ENCODE data around the gene SLC25A22.

SLC25A22 gene

DNA sequence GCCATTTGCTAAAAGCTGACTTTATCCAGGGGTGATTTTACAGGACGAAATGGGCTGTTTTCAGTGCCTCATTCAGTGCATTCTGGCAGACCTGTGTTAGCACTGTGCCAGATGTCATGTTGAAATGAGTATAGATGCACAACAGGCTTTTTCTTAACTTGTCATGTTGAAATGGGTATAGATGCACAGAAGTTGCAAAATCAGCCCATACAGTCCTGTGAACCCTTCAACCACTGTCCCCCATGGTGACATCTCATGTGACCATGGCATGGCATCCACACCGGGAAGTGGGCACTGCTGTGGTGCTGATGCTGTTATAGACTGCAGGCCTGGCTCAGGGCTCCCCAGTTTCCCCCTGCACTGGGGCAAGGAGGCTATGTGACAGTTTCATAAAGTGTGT is 48.4 kb downstream of the SLC25A22 start:
- ATAC-seq = no peak
- H3K27ac Mint-ChIP-seq = no peak overlapping the region
- no peaks in the 10 kb centered on the region for H3K9me3 Mint-ChIP-seq
- H3K27me3 Mint-ChIP-seq = no peaks in the 10 kb centered on the region
- peak overlapping the region; percentile 46 for H3K4me3 Mint-ChIP-seq
- peaks cover 25% of the 10 kb centered on the region for H3K4me1 Mint-ChIP-seq
- no peaks in the 10 kb centered on the region for H3K36me3 Mint-ChIP-seq

DNA sequence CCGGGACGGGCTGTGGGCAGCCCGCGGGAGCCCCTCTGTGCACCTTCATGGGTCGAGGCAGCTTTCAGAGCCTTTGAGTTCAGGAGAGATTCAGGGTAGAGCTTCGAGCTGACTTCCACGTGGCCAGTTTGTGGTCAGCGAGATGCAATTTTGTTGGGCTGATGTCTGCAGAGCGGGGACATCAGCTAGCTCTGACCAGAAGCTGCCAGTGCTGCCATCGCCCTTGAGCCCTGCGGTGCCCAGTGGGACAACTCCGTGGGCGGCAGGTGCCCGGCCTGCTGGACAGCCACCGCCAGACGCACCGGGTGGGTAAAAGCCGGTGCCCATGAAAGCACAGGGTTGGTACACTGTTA is 50.1 kb downstream of the SLC25A22 start:
- H3K4me1 Mint-ChIP-seq = peaks cover 25% of the 10 kb centered on the region
- H3K9me3 Mint-ChIP-seq = no peaks in the 10 kb centered on the region
- no peaks in the 10 kb centered on the region for H3K36me3 Mint-ChIP-seq
- H3K4me3 Mint-ChIP-seq = peak overlapping the region; percentile 92
- ATAC-seq = peak; percentile 29
- H3K27me3 Mint-ChIP-seq = no peaks in the 10 kb centered on the region
- H3K27ac Mint-ChIP-seq = peak overlapping the region; percentile 86

DNA sequence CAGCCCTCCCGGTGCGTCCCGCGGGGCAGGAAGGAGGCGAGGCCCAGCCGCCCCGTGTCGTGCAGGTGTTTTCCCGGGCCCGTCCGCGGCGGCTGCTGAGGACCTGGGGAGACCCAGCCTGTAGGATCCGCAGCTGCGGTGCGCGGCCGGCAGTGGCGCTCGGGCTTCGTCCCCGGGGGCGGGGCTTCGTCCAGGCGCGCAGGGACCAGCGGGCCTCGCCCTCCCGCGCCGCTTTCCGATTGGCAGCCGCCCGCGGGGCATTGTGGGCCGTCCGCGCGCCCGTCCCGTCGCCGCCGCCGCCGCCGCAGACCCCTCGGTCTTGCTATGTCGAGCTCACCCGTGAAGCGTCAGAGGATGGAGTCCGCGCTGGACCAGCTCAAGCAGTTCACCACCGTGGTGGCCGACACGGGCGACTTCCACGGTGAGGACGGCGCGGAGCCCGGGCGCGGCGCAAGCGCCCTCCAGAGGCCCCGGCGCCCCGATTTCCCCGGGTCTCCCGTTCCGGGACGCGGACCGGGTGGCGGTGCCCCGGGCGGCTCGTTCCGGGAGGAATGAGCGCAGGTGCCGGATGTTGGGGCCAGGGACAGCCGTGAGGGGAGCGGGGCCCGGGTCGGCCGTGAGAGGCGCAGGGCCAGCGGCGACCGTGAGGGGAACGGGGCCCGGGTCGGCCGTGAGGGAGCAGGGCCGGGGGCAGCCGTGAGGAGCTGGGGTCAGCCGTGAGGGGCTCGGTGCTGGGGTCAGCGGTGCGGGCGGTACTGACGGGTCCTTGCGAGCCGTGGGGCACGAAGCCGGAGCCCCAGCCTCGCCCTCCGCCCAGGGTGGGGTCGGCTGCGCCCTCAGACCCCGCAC is 50.7 kb downstream of the SLC25A22 start, which contains the start of gene TALDO1:
Gene TALDO1 (plus strand): TSS at position 307 of the 849 bp plus-strand sequence. CDS start 18 bp downstream, at position 325.
- Mint-ChIP-seq H3K4me1 (peaks cover 25% of the 10 kb centered on the region), H3K36me3 (no peaks in the 10 kb centered on the region), H3K4me3 (peak within 1 kb of the TSS; percentile 92), H3K27ac (peak within 1 kb of the TSS; percentile 86), H3K27me3 (no peaks in the 10 kb centered on the region), H3K9me3 (no peaks in the 10 kb centered on the region)
- ATAC-seq = peak; percentile 96

DNA sequence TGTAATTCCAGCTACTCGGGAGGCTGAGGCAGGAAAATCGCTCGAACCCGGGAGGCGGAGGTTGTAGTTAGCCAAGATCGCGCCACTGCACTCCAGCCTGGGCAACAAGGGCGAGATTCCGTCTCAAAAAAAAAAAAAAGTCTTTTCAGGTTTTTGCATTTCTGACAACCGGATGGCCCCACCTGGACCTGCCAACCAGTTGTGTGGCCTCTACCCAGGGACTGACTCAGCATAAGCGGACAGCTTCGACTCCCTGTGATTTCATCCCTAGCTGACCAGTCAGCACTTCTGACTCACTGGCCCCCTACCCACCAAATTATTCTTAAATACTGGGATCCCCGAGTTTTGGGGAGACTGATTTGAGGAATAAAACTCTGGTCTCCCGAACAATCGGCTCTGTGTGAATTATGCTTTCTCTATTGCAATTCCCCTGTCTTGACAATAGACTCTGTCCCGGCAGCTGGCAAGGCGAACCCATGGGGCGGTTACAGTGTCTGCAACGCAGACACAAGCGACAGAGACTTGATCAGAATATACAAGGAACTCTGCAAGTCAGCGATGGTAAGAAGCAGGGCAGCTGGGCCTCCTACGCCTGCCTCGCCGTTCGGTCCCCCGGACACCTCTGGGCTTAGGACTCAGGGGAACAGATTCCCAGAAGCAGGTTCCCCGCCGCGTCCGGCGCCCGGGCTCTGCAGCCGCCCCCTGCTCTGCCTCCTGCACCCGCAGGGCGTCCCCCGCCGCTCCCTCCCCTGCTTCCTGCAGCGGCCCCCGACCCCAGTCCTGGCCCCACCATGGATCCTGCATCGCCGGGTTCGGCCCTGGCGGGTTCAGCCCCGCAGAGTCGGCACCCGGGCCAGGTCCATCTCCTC is 51.6 kb downstream of the SLC25A22 start:
- Mint-ChIP-seq H3K9me3 (no peaks in the 10 kb centered on the region), H3K4me1 (peaks cover 25% of the 10 kb centered on the region), H3K36me3 (no peaks in the 10 kb centered on the region), H3K27ac (peak overlapping the region; percentile 86), H3K27me3 (no peaks in the 10 kb centered on the region), H3K4me3 (peak overlapping the region; percentile 92)
- peak; percentile 46 for ATAC-seq

DNA sequence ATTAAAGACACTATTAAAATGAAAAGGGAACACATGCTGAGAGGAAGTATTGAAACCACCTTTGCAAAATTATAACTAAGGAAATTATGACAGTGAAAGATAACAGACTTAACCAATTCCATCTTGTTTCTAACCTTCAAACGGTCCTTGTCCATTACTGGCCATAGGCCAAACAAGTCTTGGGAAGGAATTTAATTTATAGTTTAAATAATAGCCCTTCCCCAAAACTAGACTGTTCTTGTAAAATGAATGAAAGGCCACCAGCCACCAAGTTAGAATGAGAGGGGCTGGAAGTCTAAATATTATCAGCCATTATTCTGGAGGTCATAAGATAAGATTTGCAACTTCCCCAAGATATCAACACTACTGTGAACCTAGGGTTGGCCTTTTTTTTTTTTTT is 52.7 kb downstream of the SLC25A22 start:
- Mint-ChIP-seq H3K4me1 (peaks cover 25% of the 10 kb centered on the region), H3K27me3 (no peaks in the 10 kb centered on the region), H3K27ac (no peak overlapping the region), H3K9me3 (no peaks in the 10 kb centered on the region), H3K4me3 (no peak overlapping the region), H3K36me3 (no peaks in the 10 kb centered on the region)
- ATAC-seq = no peak

DNA sequence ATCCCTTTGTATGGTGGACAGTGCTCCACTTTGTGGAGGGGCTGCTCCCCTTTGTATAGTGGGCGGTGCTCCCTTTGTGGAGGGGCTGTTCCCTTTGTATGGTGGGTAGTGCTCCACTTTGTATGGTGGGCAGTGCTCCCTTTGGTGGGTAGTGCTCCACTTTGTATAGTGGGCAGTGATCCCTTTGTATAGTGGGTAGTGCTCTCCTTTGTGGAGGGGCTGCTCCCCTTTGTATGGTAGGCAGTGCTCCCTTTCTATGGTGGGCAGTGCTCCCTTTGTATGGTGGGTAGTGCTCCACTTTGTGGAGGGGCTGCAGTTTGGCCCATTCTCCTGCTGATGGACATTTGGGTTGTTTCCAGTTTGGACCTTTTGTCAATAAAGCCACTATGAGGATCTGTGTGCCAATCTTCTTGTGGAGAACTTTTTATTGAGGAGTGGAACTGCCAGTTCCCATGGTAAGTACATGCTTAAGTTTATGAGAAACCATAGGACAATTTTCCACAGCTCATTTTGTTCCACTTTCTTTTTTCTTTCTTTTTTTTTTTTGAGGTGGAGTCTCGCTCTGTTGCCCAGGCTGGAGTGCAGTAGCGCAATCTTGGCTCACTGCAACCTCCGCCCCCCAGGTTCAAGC is 55.4 kb downstream of the SLC25A22 start:
- peaks cover 12% of the 10 kb centered on the region for H3K27me3 Mint-ChIP-seq
- H3K27ac Mint-ChIP-seq = no peak overlapping the region
- H3K36me3 Mint-ChIP-seq = no peaks in the 10 kb centered on the region

DNA sequence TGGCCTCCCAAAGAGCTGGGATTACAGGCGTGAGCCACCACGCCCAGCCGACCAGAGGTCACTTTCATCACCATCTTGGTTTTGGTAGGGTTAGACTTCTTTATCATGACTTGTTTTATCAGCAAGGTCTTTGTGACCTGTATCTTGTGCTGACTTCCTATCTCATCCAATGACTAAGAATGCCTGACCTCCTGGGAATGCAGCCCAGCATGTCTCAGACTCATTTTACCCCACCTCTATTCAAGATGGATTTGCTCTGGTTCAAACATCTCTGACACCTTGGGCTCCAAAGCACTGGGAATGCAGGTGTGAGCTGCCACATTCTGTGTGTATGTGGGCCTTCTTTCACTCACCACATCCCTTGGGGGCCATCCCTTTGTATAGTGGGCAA is 55.9 kb downstream of the SLC25A22 start:
- Mint-ChIP-seq H3K4me1 (peaks cover 17% of the 10 kb centered on the region), H3K36me3 (no peaks in the 10 kb centered on the region), H3K27me3 (peaks cover 17% of the 10 kb centered on the region), H3K9me3 (no peaks in the 10 kb centered on the region), H3K4me3 (no peak overlapping the region), H3K27ac (no peak overlapping the region)
- ATAC-seq = no peak

More for the DNA sequence above, 55.4 kb downstream of the SLC25A22 start:
- Mint-ChIP-seq H3K4me3 (no peak overlapping the region), H3K4me1 (peaks cover 12% of the 10 kb centered on the region), H3K9me3 (no peaks in the 10 kb centered on the region)
- ATAC-seq = no peak
